Dermis blood vessel endothelial cell (primary cell): ENCODE data around the gene PI16. TPM values are rescaled to one million over a fixed set of nuclear protein-coding genes. Genes with fewer than 3 reads are reported as not detected.
A peak's percentile ranks its signal among the peaks of the same experiment; 100 is the strongest.
"Not testable (repeated sequence)": the region's sequence is repeated elsewhere in the genome, so short reads cannot be mapped to it uniquely, and the experiment has no call there.

ENCODE experiments used
- DNase-seq: peaks from one replicate; pipeline ENCODE4 v3.0.0; 2010
- total RNA-seq: library from RNA; depleted of rRNA; stranded (reverse); fragments of >200 nt; gene quantifications from 2 replicates; pipeline ENCODE4 v1.2.3, GENCODE V29; 2014

The PI16 gene
- total RNA-seq, 1 donor from 2014 or later = not detected

- no peak for DNase-seq
These were observed 25.4 kb upstream of the PI16 start for GRCh38 chr6:36929152-36929551.

- peak; percentile 20 for DNase-seq
These were observed 24.9 kb upstream of the PI16 start for GRCh38 chr6:36929607-36930006.

GRCh38 chr6:36930483-36930882 lies 24.1 kb upstream of the PI16 start:
- DNase-seq = no peak

GRCh38 chr6:36933102-36933501 lies 21.4 kb upstream of the PI16 start:
- DNase-seq = no peak

GRCh38 chr6:36933519-36933918 lies 21.0 kb upstream of the PI16 start:
- DNase-seq = no peak

- DNase-seq = no peak
These were observed 19.6 kb upstream of the PI16 start for GRCh38 chr6:36934901-36935300.

GRCh38 chr6:36936824-36937223 lies 17.7 kb upstream of the PI16 start:
- no peak for DNase-seq

- no peak for DNase-seq
These were observed 16.6 kb upstream of the PI16 start for GRCh38 chr6:36937896-36938295.

- DNase-seq = no peak
These were observed 16.0 kb upstream of the PI16 start for GRCh38 chr6:36938536-36938935.

- not testable (repeated sequence) for DNase-seq
These were observed 15.5 kb upstream of the PI16 start for GRCh38 chr6:36939005-36939404.

- DNase-seq = no peak
These were observed 14.5 kb upstream of the PI16 start for GRCh38 chr6:36940027-36940426.

- DNase-seq = not testable (repeated sequence)
These were observed 13.0 kb upstream of the PI16 start for GRCh38 chr6:36941561-36941960.

- DNase-seq = not testable (repeated sequence)
These were observed 12.2 kb upstream of the PI16 start for GRCh38 chr6:36942329-36942728.

- DNase-seq = no peak
These were observed 9.9 kb upstream of the PI16 start for GRCh38 chr6:36944650-36945049.

GRCh38 chr6:36945301-36945700 lies 9.2 kb upstream of the PI16 start:
- no peak for DNase-seq

- no peak for DNase-seq
These were observed 8.0 kb upstream of the PI16 start for GRCh38 chr6:36946526-36946925.

GRCh38 chr6:36947570-36948351 lies 6.8 kb upstream of the PI16 start:
- peak; percentile 26 for DNase-seq

GRCh38 chr6:36949076-36949475 lies 5.5 kb upstream of the PI16 start:
- not testable (repeated sequence) for DNase-seq

GRCh38 chr6:36949636-36950035 lies 4.9 kb upstream of the PI16 start:
- peak; percentile 87 for DNase-seq

- DNase-seq = no peak
These were observed 642 bp upstream of the PI16 start for GRCh38 chr6:36953931-36954261.

- DNase-seq = no peak
These were observed 598 bp downstream of the PI16 start for GRCh38 chr6:36955136-36955535.

GRCh38 chr6:36955671-36956445 lies 1.3 kb downstream of the PI16 start:
- peak; percentile 50 for DNase-seq

GRCh38 chr6:36956446-36956820 lies 1.9 kb downstream of the PI16 start:
- DNase-seq = no peak

GRCh38 chr6:36957773-36958271 lies 3.3 kb downstream of the PI16 start:
- DNase-seq = no peak
